ENCODE measurements around the gene CDH5. TPM values are rescaled to one million over a fixed set of nuclear protein-coding genes. Genes with fewer than 3 reads are reported as not detected.

The CDH5 gene
- total and polyA plus RNA-seq, 2 of the 13 experiments (the other 11 are each of a cell fraction or from before 2014, with no cell fraction given) = 0.71 to 1.1 TPM

GRCh38 chr16:66409156-66409555 is 42.7 kb downstream of the CDH5 start (continued):
- TF ChIP-seq REST (IDR thresholded peaks at IDR 0.05; ENCODE audit: borderline replicate concordance in 1 of 2, low read depth in 1 of 2, low read length in 2 of 2) (no peak), ZBTB20 (CRISPR knock-in tag; IDR thresholded peaks at IDR 0.05; ENCODE audit: borderline replicate concordance, low read depth) (no peak), BCL6 (CRISPR knock-in tag; IDR thresholded peaks at IDR 0.05) (no peak), ZNF34 (CRISPR knock-in tag; IDR thresholded peaks at IDR 0.05; ENCODE audit: borderline replicate concordance) (no peak), ZNF883 (CRISPR knock-in tag; IDR thresholded peaks at IDR 0.05; ENCODE audit: not compliant biosample characterization) (no peak), ATRX (CRISPR knock-in tag; IDR thresholded peaks at IDR 0.05; ENCODE audit: borderline replicate concordance) (no peak), ZNF12 (CRISPR knock-in tag; IDR thresholded peaks at IDR 0.05) (no peak), ZFP1 (CRISPR knock-in tag; IDR thresholded peaks at IDR 0.05) (no peak), ZKSCAN8 (CRISPR knock-in tag; IDR thresholded peaks at IDR 0.05; ENCODE audit: borderline replicate concordance) (no peak), MTERF4 (CRISPR knock-in tag; IDR thresholded peaks at IDR 0.05) (no peak)
- TF ChIP-seq, protein P1, sequence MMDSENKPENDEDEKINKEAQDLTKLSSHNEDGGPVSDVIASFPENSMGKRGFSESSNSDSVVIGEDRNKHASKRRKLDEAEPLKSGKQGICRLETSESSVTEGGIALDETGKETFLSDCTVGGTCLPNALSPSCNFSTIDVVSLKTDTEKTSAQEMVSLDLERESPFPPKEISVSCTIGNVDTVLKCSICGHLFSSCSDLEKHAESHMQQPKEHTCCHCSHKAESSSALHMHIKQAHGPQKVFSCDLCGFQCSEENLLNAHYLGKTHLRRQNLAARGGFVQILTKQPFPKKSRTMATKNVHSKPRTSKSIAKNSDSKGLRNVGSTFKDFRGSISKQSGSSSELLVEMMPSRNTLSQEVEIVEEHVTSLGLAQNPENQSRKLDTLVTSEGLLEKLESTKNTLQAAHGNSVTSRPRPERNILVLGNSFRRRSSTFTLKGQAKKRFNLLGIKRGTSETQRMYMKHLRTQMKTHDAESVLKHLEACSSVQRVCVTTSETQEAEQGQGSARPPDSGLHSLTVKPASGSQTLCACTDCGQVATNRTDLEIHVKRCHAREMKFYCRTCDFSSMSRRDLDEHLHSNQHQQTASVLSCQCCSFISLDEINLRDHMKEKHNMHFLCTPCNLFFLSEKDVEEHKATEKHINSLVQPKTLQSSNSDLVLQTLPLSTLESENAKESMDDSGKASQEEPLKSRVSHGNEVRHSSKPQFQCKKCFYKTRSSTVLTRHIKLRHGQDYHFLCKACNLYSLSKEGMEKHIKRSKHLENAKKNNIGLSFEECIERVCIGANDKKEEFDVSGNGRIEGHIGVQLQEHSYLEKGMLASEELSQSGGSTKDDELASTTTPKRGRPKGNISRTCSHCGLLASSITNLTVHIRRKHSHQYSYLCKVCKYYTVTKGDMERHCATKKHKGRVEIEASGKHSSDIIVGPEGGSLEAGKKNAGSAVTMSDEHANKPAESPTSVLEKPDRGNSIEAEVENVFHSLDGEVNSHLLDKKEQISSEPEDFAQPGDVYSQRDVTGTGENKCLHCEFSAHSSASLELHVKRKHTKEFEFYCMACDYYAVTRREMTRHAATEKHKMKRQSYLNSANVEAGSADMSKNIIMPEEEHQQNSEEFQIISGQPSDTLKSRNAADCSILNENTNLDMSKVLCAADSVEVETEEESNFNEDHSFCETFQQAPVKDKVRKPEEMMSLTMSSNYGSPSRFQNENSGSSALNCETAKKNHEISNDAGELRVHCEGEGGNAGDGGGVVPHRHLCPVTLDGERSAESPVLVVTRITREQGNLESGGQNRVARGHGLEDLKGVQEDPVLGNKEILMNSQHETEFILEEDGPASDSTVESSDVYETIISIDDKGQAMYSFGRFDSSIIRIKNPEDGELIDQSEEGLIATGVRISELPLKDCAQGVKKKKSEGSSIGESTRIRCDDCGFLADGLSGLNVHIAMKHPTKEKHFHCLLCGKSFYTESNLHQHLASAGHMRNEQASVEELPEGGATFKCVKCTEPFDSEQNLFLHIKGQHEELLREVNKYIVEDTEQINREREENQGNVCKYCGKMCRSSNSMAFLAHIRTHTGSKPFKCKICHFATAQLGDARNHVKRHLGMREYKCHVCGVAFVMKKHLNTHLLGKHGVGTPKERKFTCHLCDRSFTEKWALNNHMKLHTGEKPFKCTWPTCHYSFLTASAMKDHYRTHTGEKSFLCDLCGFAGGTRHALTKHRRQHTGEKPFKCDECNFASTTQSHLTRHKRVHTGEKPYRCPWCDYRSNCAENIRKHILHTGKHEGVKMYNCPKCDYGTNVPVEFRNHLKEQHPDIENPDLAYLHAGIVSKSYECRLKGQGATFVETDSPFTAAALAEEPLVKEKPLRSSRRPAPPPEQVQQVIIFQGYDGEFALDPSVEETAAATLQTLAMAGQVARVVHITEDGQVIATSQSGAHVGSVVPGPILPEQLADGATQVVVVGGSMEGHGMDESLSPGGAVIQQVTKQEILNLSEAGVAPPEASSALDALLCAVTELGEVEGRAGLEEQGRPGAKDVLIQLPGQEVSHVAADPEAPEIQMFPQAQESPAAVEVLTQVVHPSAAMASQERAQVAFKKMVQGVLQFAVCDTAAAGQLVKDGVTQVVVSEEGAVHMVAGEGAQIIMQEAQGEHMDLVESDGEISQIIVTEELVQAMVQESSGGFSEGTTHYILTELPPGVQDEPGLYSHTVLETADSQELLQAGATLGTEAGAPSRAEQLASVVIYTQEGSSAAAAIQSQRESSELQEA (CRISPR knock-in tag; IDR thresholded peaks at IDR 0.05; ENCODE audit: not compliant biosample characterization) = no peak

All from HepG2 (cell line).